ENCODE results near the gene SGSH.

Gene SGSH

GRCh38 chr17:80236911-80237310, 16.8 kb upstream of the SGSH start:
- TF ChIP-seq, protein P1, sequence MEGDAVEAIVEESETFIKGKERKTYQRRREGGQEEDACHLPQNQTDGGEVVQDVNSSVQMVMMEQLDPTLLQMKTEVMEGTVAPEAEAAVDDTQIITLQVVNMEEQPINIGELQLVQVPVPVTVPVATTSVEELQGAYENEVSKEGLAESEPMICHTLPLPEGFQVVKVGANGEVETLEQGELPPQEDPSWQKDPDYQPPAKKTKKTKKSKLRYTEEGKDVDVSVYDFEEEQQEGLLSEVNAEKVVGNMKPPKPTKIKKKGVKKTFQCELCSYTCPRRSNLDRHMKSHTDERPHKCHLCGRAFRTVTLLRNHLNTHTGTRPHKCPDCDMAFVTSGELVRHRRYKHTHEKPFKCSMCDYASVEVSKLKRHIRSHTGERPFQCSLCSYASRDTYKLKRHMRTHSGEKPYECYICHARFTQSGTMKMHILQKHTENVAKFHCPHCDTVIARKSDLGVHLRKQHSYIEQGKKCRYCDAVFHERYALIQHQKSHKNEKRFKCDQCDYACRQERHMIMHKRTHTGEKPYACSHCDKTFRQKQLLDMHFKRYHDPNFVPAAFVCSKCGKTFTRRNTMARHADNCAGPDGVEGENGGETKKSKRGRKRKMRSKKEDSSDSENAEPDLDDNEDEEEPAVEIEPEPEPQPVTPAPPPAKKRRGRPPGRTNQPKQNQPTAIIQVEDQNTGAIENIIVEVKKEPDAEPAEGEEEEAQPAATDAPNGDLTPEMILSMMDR (IDR thresholded peaks at IDR 0.05; ENCODE audit: low read depth, low read length, missing control alignments) = no peak
- H3K4me3 ChIP-seq (replicated peaks; ENCODE audit: low read depth, low read length) = no peak overlapping the region
- no peak for DNase-seq (ENCODE audit: extremely low read depth, low read depth)

DNA sequence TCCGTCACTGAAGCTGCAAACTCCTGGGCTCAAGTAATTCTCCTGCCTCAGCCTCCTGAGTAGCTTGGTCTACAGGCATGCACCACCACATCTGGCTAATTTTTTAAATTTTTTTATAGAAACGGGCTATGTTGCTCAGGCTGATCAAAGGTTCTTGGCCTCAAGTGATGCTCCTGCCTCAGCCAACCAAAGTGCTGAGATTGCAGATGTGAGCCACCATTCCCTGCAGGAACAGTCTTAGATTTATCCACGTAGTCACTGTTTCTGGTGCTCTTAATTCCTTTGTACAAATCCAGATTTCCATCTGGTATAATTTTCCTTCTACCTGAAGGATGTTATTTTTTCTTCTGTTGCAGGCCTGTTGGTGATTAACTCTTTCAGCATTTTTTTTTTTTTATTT, 13.1 kb upstream of the SGSH start:
- no peak for DNase-seq (ENCODE audit: extremely low read depth, low read depth)
- TF ChIP-seq, protein P1 (IDR thresholded peaks at IDR 0.05; ENCODE audit: low read depth, low read length, missing control alignments) = no peak

DNA sequence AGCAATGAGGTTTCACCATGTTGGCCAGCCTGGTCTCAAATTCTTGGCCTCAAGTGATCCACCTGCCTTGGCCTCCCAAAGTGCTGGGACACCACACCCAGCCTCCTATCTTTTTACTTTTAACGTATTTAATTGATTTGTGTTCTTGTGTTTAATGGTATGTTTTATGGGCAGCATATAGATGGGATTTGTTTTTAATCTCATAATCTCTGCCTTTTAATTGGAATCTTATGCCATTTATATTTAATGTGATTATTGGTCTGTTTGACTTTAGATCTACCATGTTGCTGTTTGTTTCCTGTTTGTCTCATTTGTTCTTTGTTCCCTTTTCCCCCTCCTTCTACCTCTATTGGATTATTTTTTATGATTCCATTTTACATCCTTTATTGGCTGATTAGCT, 12.3 kb upstream of the SGSH start:
- no peak overlapping the region for H3K4me3 ChIP-seq (replicated peaks; ENCODE audit: low read depth, low read length)
- no peak for DNase-seq (ENCODE audit: extremely low read depth, low read depth)
- TF ChIP-seq, protein P1 (IDR thresholded peaks at IDR 0.05; ENCODE audit: low read depth, low read length, missing control alignments) = no peak

More for the DNA sequence above, 13.1 kb upstream of the SGSH start:
- H3K4me3 ChIP-seq (replicated peaks; ENCODE audit: low read depth, low read length) = no peak overlapping the region

DNA sequence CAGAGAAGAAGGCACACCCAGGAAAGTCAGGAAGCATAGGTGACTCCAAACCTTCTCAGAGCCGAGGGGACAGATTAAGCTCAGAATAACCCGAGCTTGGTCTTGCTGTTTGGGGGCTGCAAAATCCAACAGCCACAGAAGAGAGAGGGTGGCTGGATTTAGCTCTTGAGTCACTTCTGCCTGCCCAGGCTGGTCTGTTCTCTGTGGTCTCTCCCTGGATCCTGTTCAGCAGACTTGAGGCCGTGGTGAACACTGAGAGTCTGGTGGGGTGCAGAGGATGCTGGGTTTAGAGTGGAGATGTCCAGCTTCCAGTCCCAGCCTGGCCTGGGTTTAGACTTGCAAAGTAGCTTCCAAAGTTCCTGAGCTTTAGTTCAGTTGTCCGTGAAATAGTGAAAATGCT, 8.9 kb upstream of the SGSH start:
- TF ChIP-seq, protein P1 (IDR thresholded peaks at IDR 0.05; ENCODE audit: low read depth, low read length, missing control alignments) = no peak
- DNase-seq (ENCODE audit: extremely low read depth, low read depth) = no peak
- H3K4me3 ChIP-seq (replicated peaks; ENCODE audit: low read depth, low read length) = no peak overlapping the region

GRCh38 chr17:80228477-80228876, 8.3 kb upstream of the SGSH start:
- no peak overlapping the region for H3K4me3 ChIP-seq (replicated peaks; ENCODE audit: low read depth, low read length)
- DNase-seq (ENCODE audit: extremely low read depth, low read depth) = no peak

DNA sequence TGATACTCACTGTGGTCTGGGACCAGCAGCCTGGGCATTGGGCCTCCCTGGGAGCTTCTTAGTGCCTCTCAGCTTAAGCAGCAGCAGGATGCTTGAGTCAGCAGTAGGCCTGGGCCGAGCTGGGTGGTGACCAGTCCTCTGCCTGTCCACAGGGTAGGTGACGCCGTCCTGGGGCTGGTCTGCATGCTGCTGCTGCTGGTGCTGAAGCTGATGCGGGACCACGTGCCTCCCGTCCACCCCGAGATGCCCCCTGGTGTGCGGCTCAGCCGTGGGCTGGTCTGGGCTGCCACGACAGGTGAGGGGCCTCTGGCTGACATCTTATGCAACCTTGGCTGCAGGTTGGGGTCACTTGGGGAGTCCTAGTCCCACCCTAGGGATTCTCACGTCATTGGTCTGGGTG, 7.5 kb upstream of the SGSH start:
- H3K4me3 ChIP-seq (replicated peaks; ENCODE audit: low read depth, low read length) = no peak overlapping the region
- TF ChIP-seq, protein P1 (IDR thresholded peaks at IDR 0.05; ENCODE audit: low read depth, low read length, missing control alignments) = no peak
- DNase-seq (ENCODE audit: extremely low read depth, low read depth) = no peak

More at GRCh38 chr17:80228477-80228876, 8.3 kb upstream of the SGSH start:
- TF ChIP-seq, protein P1 (IDR thresholded peaks at IDR 0.05; ENCODE audit: low read depth, low read length, missing control alignments) = no peak

- TF ChIP-seq, protein P1 (IDR thresholded peaks at IDR 0.05; ENCODE audit: low read depth, low read length, missing control alignments) = no peak
- DNase-seq (ENCODE audit: extremely low read depth, low read depth) = no peak
- H3K4me3 ChIP-seq (replicated peaks; ENCODE audit: low read depth, low read length) = no peak overlapping the region
These were observed 7.0 kb upstream of the SGSH start for GRCh38 chr17:80227156-80227555.

All from HFF-Myc (cell line).